Liver (tissue), 9 donors: ENCODE data around the gene GABBR2. TPM values are rescaled to one million over a fixed set of nuclear protein-coding genes. Genes with fewer than 3 reads are reported as not detected.

Experiments
- DNase-seq: peaks from one replicate; pipeline ENCODE4 v3.0.0-alpha.2; 2017; ENCODE audit warnings: low spot score
- H3K27ac ChIP-seq, 2 donors: one replicate each; pipeline ENCODE4 v1.7.0; 2013; ENCODE audit warnings: inconsistent platforms in 2 of 2, low read length in 2 of 2, control low read depth in 1 of 2, low read depth in 1 of 2, mild to moderate bottlenecking in 1 of 2
- H3K27me3 ChIP-seq, 4 donors: one replicate each; pipeline versions ENCODE4 v1.6.1 to v1.7.0; 2013; ENCODE audit warnings: low read length in 3 of 4, inconsistent platforms in 1 of 4, mild to moderate bottlenecking in 1 of 4, moderate library complexity in 1 of 4; ENCODE audit not compliant: control insufficient read depth in 4 of 4, insufficient read depth in 4 of 4
- H3K36me3 ChIP-seq, 4 donors: one replicate each; pipeline versions ENCODE4 v1.6.1 to v1.7.0; 2013; ENCODE audit warnings: low read length in 3 of 4, mild to moderate bottlenecking in 3 of 4, low read depth in 1 of 4, moderate library complexity in 1 of 4; ENCODE audit not compliant: control insufficient read depth in 4 of 4, insufficient read depth in 3 of 4
- H3K4me1 ChIP-seq, 4 donors: one replicate each; pipeline versions ENCODE4 v1.6.1 to v1.7.0; 2013; ENCODE audit warnings: low read length in 3 of 4, mild to moderate bottlenecking in 3 of 4, moderate library complexity in 1 of 4; ENCODE audit not compliant: control insufficient read depth in 4 of 4, insufficient read depth in 4 of 4
- H3K4me3 ChIP-seq, 3 donors: one replicate each; pipeline versions ENCODE4 v1.6.1 to v1.7.0; 2013; ENCODE audit warnings: low read length in 3 of 3, control low read depth in 1 of 3, low read depth in 1 of 3, mild to moderate bottlenecking in 1 of 3
- H3K9ac ChIP-seq, 2 donors: one replicate each; pipeline ENCODE4 v1.7.0; 2013; ENCODE audit warnings: low read length in 2 of 2, mild to moderate bottlenecking in 2 of 2, moderate library complexity in 2 of 2, control low read depth in 1 of 2, low read depth in 1 of 2
- H3K9me3 ChIP-seq, 4 donors: one replicate each; pipeline versions ENCODE4 v1.6.1 to v1.7.0; 2013; ENCODE audit warnings: low read length in 3 of 4; ENCODE audit not compliant: control insufficient read depth in 4 of 4
- FOXA1 ChIP-seq: IDR thresholded peaks from 2 replicates; pipeline ENCODE4 v1.6.1; 2016; ENCODE audit warnings: antibody characterized with exemption
- GABPA ChIP-seq, 2 donors: IDR thresholded peaks in 1 of 2; conservative IDR thresholded peaks in 1 of 2; 2 replicates each; pipeline ENCODE4 v1.6.1; 2016; ENCODE audit warnings: antibody characterized with exemption in 2 of 2, mild to moderate bottlenecking in 1 of 2, moderate library complexity in 1 of 2
- HNF4A ChIP-seq, 2 donors: conservative IDR thresholded peaks; 2 replicates each; pipeline ENCODE4 v1.6.1; 2016; ENCODE audit warnings: antibody characterized with exemption in 2 of 2, mild to moderate bottlenecking in 2 of 2
- HNF4G ChIP-seq: IDR thresholded peaks from 2 replicates; pipeline ENCODE4 v1.6.1; 2016; ENCODE audit warnings: antibody characterized with exemption
- JUND ChIP-seq, 2 donors: IDR thresholded peaks; 2 replicates each; pipeline ENCODE4 v1.6.1; 2016; ENCODE audit warnings: antibody characterized with exemption in 2 of 2
- NR2F2 ChIP-seq: IDR thresholded peaks from 2 replicates; pipeline ENCODE4 v1.6.1; 2016; ENCODE audit warnings: antibody characterized with exemption
- RAD21 ChIP-seq, 2 donors: IDR thresholded peaks; 2 replicates each; pipeline ENCODE4 v1.6.1; 2016; ENCODE audit warnings: antibody characterized with exemption in 2 of 2, mild to moderate bottlenecking in 2 of 2
- REST ChIP-seq: IDR thresholded peaks from 2 replicates; pipeline ENCODE4 v1.6.1; 2016; ENCODE audit warnings: antibody characterized with exemption, mild to moderate bottlenecking
- RXRA ChIP-seq, 2 donors: IDR thresholded peaks; 2 replicates each; pipeline ENCODE4 v1.6.1; 2017 to 2018; ENCODE audit warnings: antibody characterized with exemption in 2 of 2, mild to moderate bottlenecking in 1 of 2
- SP1 ChIP-seq: IDR thresholded peaks from 2 replicates; pipeline ENCODE4 v1.6.1; 2018; ENCODE audit warnings: antibody characterized with exemption, mild to moderate bottlenecking
- TAF1 ChIP-seq: conservative IDR thresholded peaks from 2 replicates; pipeline ENCODE4 v1.6.1; 2016; ENCODE audit warnings: antibody characterized with exemption, mild to moderate bottlenecking
- YY1 ChIP-seq: IDR thresholded peaks from 2 replicates; pipeline ENCODE4 v1.6.1; 2016; ENCODE audit warnings: antibody characterized with exemption, mild to moderate bottlenecking
- WGBS: extraction: QIAGEN DNeasy Blood & Tissue Kit; methylation state at CpG from one replicate; pipeline ENCODE4 v1.1.7; 2013; 5-methylcytosine and 5-hydroxymethylcytosine counted together
- polyA plus RNA-seq, 2 donors: library from polyadenylated mRNA; stranded (reverse) in 1 of 2; unstranded in 1 of 2; fragments of 200-250 nt in 1 of 2; fragments of >200 nt in 1 of 2; fragmentation: Nextera tagmentation in 1 of 2; extraction: Ambion mirVana in 1 of 2; gene quantifications; one replicate each; pipeline versions ENCODE4 v1.2.1 to v1.2.3, GENCODE V29; 2013 to 2015
- total RNA-seq, 2 donors: library from RNA; depleted of rRNA; stranded (reverse); fragments of >200 nt; gene quantifications; one replicate each; pipeline ENCODE4 v1.2.3, GENCODE V29; 2014
- TF ChIP-seq, protein P1 (sequence below): fragments of 150-350 bp; IDR thresholded peaks from 2 replicates; pipeline ENCODE4 v1.5.1; 2017; ENCODE audit warnings: improper control_type of control experiment, low read depth, low read length; ENCODE audit not compliant: missing input control
- TF ChIP-seq, protein P2 (sequence below): IDR thresholded peaks from 2 replicates; pipeline ENCODE4 v1.6.1; 2016; ENCODE audit warnings: antibody characterized with exemption
- TF ChIP-seq, protein P3 (sequence below): IDR thresholded peaks from 2 replicates; pipeline ENCODE4 v1.6.1; 2016; ENCODE audit warnings: antibody characterized with exemption
- donor health status: healthy.
- donor health status: healthy.
- donor health status: healthy.
- donor health status: healthy.
- donor health status: healthy.

GABBR2 gene
- total and polyA plus RNA-seq, 4 donors: 0.03 to 0.23 (median 0.08) TPM; not detected in 1

DNA sequence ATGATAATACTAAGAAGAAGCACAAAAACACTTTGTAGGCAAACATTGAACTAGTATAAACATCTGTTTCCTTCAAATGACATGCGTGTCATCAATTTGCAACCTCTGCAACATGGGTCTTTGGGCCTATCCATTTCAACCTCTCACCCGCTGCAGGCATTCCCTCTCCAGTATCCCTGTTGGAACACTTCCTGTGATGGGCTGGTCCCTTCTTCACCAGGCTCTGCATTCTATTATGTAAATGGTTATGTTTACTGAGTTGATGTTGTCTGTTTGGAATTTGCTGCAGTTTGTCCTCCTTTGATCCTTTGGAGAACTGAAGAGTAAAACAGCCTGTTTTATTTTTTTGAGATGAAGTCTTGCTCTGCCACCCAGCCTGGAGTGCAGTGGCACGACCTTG, 436.7 kb downstream of the GABBR2 start:
- TF ChIP-seq TAF1 (no peak), RAD21 (IDR thresholded peaks at IDR 0.05) (no peak), GABPA (IDR thresholded peaks at IDR 0.05 in 1 of 2, conservative IDR thresholded peaks at IDR 0.05 in 1 of 2) (no peak), SP1 (no peak), HNF4G (no peak), JUND (IDR thresholded peaks at IDR 0.05) (no peak), FOXA1 (no peak), REST (no peak), NR2F2 (no peak), YY1 (no peak), HNF4A (conservative IDR thresholded peaks at IDR 0.05) (no peak)
- TF ChIP-seq, protein P1, sequence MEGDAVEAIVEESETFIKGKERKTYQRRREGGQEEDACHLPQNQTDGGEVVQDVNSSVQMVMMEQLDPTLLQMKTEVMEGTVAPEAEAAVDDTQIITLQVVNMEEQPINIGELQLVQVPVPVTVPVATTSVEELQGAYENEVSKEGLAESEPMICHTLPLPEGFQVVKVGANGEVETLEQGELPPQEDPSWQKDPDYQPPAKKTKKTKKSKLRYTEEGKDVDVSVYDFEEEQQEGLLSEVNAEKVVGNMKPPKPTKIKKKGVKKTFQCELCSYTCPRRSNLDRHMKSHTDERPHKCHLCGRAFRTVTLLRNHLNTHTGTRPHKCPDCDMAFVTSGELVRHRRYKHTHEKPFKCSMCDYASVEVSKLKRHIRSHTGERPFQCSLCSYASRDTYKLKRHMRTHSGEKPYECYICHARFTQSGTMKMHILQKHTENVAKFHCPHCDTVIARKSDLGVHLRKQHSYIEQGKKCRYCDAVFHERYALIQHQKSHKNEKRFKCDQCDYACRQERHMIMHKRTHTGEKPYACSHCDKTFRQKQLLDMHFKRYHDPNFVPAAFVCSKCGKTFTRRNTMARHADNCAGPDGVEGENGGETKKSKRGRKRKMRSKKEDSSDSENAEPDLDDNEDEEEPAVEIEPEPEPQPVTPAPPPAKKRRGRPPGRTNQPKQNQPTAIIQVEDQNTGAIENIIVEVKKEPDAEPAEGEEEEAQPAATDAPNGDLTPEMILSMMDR: no peak
- TF ChIP-seq, protein P2, sequence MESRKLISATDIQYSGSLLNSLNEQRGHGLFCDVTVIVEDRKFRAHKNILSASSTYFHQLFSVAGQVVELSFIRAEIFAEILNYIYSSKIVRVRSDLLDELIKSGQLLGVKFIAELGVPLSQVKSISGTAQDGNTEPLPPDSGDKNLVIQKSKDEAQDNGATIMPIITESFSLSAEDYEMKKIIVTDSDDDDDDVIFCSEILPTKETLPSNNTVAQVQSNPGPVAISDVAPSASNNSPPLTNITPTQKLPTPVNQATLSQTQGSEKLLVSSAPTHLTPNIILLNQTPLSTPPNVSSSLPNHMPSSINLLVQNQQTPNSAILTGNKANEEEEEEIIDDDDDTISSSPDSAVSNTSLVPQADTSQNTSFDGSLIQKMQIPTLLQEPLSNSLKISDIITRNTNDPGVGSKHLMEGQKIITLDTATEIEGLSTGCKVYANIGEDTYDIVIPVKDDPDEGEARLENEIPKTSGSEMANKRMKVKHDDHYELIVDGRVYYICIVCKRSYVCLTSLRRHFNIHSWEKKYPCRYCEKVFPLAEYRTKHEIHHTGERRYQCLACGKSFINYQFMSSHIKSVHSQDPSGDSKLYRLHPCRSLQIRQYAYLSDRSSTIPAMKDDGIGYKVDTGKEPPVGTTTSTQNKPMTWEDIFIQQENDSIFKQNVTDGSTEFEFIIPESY: no peak
- TF ChIP-seq, protein P3, sequence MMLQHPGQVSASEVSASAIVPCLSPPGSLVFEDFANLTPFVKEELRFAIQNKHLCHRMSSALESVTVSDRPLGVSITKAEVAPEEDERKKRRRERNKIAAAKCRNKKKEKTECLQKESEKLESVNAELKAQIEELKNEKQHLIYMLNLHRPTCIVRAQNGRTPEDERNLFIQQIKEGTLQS: no peak
- Histone ChIP-seq H3K27ac (no peak overlapping the region), H3K9ac (no peak overlapping the region), H3K27me3 (no peaks in the 10 kb centered on the region), H3K4me1 (no peaks in the 10 kb centered on the region), H3K4me3 (no peak overlapping the region), H3K36me3 (no peaks in the 10 kb centered on the region), H3K9me3 (no peaks in the 10 kb centered on the region)
- 93% methylated on average over 3 of the region's 3 CpGs for WGBS
- DNase-seq: no peak

DNA sequence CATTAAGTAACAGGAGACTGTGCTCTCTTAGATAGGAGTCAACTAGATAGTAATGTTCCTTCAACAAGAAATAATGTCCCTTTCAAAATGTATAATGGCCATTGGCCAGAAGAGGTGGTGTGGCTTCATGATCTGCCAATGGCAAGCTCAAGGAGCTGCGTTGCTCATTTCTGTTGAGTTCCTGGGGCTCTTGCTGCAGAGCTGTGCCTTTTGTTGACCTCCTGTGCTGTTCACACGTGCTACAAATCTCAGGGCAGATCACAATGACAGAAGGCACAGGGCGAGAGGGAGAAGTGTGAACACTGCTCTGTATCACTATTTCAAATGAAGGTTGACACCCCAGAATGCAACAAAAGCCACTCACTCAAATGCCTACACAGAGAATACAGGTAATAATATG, 437.3 kb downstream of the GABBR2 start:
- no peaks in the 10 kb centered on the region for H3K4me1 ChIP-seq
- TF ChIP-seq REST (no peak), RXRA (IDR thresholded peaks at IDR 0.05) (no peak), RAD21 (IDR thresholded peaks at IDR 0.05) (no peak), HNF4G (no peak), FOXA1 (no peak), YY1 (no peak), SP1 (no peak), TAF1 (no peak)
- TF ChIP-seq, protein P1: no peak
- TF ChIP-seq, protein P3: no peak

More for the DNA sequence above, 437.3 kb downstream of the GABBR2 start:
- Histone ChIP-seq H3K9ac (no peak overlapping the region), H3K27ac (no peak overlapping the region), H3K27me3 (no peaks in the 10 kb centered on the region), H3K4me3 (no peak overlapping the region), H3K9me3 (no peaks in the 10 kb centered on the region), H3K36me3 (no peaks in the 10 kb centered on the region)
- 58% methylated on average over 3 of the region's 3 CpGs for WGBS
- no peak for DNase-seq
